Measurements from ENCODE around the gene ZNF653.
"Not testable (repeated sequence)": the region's sequence is repeated elsewhere in the genome, so short reads cannot be mapped to it uniquely, and the experiment has no call there.

The ZNF653 gene

GRCh38 chr19:11480715-11481533, 24.7 kb downstream of the ZNF653 start, which contains the start of gene ELAVL3:
Gene ELAVL3, minus strand, starts transcription at chr19:11481046. Its CDS starts 438 bp downstream, at chr19:11480608.
- DNase-seq: no peak

DNA sequence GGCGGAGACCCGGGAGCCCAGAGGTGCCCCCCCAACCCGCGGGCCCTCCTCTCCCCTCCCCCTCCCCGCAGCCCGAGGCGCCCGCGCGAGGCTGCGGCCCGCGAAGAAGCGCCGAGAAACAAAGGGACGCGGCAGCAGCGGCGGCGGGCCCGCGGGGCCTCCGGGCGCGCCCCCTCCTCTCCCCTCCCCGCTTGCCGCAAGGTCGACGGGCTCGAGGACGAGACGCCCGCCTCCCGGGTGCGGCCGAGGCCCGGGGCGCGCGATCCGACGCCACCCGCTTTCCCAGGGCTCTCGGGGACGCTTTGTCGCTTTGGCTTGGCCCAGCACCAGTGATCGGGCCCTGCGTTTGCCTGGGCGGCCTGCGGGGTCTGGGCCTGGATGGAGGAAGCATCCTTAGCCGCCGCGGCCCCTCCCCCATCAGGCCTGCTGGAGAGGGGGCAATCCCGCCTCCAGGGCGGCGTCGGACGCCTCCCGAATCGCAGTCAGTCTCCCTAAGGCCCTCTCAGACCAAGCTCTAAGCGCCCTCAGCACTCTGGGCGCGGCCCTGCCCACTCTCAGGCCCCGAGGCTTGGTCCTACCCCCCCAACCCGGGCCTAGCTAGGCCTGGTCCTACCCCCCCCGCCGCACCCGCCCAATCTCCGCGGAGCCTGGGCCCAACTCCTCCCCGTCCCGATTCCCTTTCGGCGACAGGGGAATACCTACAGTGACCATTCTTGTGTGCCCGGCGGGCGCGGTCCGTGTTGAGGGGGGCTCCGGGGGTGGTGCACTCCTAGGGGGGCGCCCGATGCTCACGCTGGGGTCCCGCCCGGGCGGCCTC, 25.5 kb downstream of the ZNF653 start:
- no peak for DNase-seq

DNA sequence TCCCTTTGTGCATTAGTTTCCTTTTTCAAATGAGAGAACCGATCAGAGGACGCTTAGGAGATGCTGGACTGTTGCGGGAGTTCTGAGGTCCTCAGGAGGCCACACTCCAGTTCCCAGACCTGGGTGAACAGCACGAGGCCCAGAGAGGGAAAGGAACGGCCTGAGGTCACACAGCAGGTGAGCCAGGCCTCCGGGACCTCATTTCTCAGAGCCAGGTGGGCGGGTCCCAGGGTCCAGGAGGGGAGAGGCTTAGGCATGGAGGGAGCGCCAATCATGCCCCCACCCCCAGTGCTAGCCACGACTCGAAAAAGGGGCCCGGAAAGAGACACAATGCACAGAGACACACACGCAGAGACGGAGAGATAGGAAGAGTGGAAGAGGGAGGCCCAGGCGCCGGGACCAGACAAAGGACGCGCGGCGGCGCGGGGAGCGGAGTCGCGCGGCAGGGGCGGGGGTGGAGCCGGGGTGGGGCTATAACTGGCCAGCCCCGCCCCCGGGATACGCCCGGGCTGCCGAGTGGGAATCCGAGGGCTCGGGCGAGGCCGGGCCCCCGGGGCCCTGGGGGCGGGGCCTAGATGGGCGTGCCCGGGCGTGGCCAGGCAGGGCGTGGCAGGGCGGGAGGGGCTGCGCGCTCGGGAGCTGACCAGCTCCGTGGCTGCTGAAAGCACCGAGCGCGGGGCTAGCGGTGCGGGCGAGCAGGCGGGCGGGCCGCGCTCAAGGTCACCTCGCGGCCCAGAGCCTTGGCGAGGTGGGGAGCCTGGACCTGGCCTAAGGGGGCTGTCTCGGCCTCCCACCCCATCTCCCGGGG, 26.3 kb downstream of the ZNF653 start:
- peak in 1 of 2 experiments; percentile 16 for DNase-seq

- no peak for DNase-seq
These were observed 27.2 kb downstream of the ZNF653 start for GRCh38 chr19:11478167-11479089.

GRCh38 chr19:11475861-11476260, 29.8 kb downstream of the ZNF653 start:
- no peak for DNase-seq

DNA sequence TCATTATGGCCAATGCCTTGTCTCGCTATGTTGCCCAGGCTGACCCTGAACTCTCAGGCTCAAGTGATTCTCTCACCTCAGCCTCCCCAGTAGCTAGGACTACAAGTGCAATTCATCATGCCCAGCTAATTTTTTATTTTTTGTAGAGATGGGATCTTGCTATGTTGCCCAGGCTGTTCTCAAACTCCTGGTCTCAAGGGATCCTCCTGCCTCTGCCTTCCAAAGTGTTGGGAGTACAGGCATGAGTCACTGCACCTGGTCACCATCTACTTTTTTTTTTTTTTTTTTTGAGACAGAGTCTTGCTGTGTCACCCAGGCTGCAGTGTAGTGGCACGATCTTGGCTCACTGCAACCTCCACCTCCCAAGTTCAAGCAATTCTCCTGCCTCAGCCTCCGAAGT, 30.3 kb downstream of the ZNF653 start:
- not testable (repeated sequence) for DNase-seq

DNA sequence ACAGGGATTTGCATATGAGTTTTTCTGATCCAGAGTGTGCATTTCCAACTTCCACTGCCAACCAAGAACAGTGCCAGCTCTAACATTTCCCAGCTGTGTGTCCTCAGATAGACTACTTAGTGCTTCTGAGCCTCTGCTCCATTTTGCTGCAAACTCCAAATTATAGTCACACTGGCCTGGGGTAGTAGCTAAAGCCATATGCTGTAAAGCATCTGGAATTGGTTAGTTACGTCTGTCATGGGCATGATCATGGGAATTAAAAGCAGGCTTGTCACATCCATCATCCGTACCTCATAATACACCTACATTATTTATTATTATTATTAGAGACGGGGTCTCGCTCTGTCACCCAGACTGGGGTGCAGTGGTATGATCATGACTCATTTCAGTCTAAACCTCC, 31.9 kb downstream of the ZNF653 start:
- DNase-seq: no peak

- DNase-seq: not testable (repeated sequence)
These were observed 37.3 kb downstream of the ZNF653 start for GRCh38 chr19:11468266-11468845.

DNA sequence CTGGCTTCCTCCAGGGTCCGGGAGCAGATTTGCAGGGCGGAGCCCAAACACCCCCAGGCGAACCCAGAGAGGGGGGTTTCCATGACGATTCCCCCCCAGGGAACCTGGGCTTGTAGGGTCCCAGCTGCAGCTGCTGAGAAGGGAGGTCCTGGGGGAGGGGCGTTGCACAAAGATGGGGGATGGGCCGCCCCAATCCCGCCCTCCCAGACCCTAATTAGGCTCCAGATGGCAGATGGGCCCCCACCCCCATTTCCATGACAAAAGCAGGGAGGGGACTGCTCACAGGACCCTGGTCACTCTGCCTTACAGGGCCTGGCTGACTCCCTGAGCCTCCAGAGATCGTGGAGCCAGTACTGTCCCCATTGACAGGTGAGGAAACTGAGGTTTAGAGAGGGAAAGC, 40.0 kb downstream of the ZNF653 start:
- DNase-seq: no peak

DNA sequence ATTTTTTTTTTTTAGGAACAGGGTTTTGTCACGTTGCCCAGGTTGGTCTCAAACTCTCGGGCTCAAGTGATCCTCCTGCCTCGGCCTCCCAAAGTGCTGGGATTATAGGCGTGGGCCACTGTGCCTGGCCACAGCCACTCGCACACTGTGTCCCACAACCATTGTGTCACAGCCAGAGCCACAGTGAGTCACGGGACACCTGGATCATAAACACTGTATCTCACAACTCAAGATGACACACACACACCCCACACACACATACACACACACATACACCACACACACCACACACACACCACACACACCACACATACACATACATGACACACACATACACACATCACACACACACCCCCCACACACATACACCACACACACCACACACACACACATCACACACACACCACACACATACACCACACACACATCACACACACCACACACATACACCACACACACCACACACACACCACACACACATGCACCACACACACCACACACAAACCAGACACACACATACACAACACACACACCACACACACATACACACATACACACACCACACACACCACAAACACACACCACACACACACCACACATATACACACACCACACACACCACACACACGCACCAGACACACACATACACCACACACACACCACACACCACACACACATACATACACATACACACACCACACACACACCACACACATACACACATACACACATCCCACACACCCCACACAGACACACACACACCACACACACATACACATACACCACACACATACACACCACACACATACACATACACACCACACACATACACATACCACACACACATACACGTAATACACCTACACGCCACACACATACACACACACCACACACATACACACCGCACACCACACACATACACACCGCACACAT, 41.0 kb downstream of the ZNF653 start:
- no peak for DNase-seq

DNA sequence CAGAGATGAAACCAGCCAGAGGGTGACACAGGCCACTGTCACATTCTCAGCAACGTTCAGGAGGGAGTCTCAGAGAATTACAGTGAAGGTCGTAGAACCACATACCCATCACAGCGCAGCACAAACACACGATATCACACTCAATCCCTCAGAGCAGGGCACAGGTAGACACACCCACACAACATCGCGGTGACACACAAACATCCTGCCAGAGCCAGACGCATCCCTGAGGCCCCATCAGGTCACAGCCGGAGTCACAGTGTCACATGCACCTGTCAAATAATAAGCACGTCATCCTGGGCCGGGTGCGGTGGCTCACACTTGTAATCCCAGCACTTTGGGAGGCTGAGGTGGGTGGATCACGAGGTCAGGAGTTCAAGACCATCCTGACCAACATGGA, 42.2 kb downstream of the ZNF653 start:
- DNase-seq: no peak

DNA sequence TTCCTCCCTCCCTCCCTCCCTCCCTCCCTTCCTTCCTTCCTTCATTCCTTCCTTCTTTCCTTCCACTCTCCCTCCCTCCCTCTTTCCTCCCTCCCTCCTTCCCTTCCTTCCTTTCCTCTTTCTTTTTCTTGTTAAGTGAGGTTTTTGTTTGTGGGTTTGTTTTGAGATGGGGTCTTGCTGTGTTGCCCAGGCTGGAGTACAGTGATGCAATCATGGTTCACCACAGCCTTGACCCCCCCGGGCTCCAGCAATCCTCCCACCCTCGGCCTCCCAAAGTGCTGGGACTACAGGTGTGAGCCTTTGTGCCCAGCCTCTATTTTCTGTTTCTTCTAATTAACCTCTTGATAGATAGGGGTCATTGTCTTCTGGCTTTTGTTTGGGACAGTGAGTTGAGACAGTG, 44.2 kb downstream of the ZNF653 start:
- DNase-seq: no peak

DNA sequence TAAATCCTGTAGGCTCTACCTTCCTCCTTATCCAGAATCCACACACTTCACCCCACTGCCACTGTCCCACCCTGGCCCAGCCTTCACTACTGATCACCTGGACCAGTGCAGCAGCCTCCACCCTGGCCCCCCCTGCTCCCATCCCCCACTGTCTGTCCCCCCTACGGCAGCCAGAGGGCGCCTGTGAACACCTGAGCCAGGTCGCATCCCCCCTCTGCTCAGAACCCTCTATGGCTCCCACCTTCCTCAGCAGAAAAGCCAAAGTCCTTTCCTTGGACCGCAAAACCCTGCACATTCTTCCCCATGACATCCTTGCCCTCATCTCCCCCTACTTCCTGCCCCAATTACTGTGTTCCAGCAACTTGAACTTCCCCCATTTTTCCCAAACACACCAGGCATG, 45.4 kb downstream of the ZNF653 start:
- DNase-seq: no peak

GRCh38 chr19:11458912-11459311, 46.7 kb downstream of the ZNF653 start:
- DNase-seq: not testable (repeated sequence)

- no peak for DNase-seq
These were observed 47.3 kb downstream of the ZNF653 start for GRCh38 chr19:11458236-11458900.

DNA sequence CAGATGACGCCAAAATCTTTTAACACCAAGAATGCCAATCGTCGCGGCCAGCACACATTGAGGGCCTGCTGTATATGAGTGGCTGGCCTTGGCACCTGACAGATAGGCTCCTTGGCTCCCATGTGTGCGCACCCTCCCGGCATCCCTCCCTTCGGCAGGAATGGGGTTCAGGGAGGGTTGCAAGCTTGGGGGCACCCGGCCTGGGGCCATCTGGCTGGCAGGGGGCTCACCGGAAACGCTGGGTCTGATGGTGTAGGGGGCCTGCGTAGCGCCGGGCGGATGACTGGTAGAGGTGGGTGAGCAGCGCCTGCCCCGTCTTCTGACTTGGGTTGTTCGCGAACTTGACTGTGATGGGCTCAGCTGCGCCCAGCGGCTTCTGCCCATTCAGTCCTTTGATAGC, 47.8 kb downstream of the ZNF653 start:
- DNase-seq: no peak

DNA sequence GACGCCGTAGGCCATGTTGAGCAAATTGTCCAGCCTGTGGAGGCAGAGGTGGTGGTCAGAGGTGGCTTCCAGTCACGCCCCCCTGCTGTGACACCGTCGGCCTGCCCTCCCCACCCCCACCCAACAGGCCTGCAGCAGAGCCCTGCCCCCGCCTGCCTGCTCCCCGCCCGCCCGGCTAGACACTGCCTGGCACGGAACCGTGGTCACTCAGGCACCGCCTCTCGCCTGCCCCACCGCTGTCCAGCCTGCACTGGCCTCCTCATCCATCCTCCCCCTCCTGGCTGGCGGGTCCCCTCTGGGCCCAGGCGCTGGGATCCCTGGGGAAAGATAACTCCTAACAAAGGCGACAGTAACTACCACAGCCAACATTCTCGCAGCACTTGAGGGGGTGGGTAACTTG, 48.5 kb downstream of the ZNF653 start:
- no peak for DNase-seq

DNA sequence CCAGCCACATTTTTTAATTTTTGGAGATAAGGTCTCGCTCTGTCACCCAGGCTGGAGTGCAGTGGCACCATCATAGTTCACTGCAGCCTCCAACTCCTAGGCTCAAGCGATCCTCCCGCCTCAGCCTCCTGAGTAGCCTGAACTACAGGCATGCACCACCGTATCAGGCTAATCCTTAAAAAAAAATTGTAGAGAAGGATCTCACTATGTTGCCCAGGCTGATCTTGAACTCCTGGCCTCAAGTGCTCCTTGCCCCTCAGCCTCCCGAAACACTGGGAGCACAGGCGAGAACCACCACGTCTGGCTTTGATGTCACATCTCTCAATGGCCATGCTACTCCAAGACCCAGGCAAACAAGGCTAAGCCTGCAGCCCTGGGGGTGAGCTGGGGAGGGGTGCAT, 49.0 kb downstream of the ZNF653 start:
- DNase-seq: no peak

DNA sequence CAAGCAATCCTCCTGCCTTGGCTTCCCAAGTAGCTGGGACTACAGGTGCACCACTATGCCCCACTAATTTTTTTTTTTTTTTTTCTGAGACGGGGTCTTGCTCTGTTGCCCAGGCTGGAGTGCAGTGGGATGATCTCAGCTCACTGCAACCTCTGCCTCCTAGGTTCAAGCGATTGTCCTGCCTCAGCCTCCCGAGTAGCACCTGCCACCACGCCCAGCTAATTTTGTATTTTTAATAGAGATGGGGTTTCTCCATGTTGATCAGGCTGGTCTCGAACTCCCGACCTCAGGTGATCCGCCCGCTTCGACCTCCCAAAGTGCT, 50.4 kb downstream of the ZNF653 start:
- DNase-seq: not testable (repeated sequence)

All from stimulated activated CD4-positive, alpha-beta T cell treated with anti-CD3 and anti-CD28 coated beads, Interleukin-4, amount 100 ng/mL, for 4 hours (primary cell).